Occipital lobe (tissue), 1 donor: ENCODE data around the gene PLCB2. TPM values are rescaled to one million over a fixed set of nuclear protein-coding genes. Genes with fewer than 3 reads are reported as not detected.

Experiments used
- total RNA-seq: library from RNA; depleted of rRNA; stranded (reverse); fragments of >200 nt; gene quantifications from one replicate; pipeline ENCODE4 v1.2.3, GENCODE V29; 2014

The PLCB2 gene
- total RNA-seq, 1 donor from 2014 or later: 3.3 TPM

Other genes with a start within 250 kb of the PLCB2 start
- 4.2 TPM for gene BMF, start 199.1 kb downstream of the PLCB2 start, total RNA-seq
- gene BUB1B, start 146.9 kb downstream of the PLCB2 start, total RNA-seq: 6.6 TPM
- 11.2 TPM for gene PAK6, start 68.9 kb downstream of the PLCB2 start, total RNA-seq
- gene ANKRD63, start 24.9 kb downstream of the PLCB2 start, total RNA-seq: not detected
- 14.8 TPM for gene INAFM2, start 15.8 kb upstream of the PLCB2 start, total RNA-seq
- 1.6 TPM for gene CCDC9B, start 33.0 kb upstream of the PLCB2 start, total RNA-seq
- not detected for gene PHGR1, start 43.1 kb upstream of the PLCB2 start, total RNA-seq
- 9.2 TPM for gene DISP2, start 50.3 kb upstream of the PLCB2 start, total RNA-seq
- gene KNSTRN, start 74.8 kb upstream of the PLCB2 start, total RNA-seq: 17.8 TPM
- 22.1 TPM for gene IVD, start 97.9 kb upstream of the PLCB2 start, total RNA-seq
- 10.6 TPM for gene BAHD1, start 133.0 kb upstream of the PLCB2 start, total RNA-seq
- 1.6 TPM for gene CHST14, start 163.0 kb upstream of the PLCB2 start, total RNA-seq